Activated B cell treated with CpG ODN at 0.5 μM for 24 hours (primary cell): ENCODE results near the gene LUZP2. TPM values are rescaled to one million over a fixed set of nuclear protein-coding genes. Genes with fewer than 3 reads are reported as not detected.

ENCODE experiments used
- ATAC-seq: fragments of 200-7000 bp; cut with Tn5 transposase; one replicate; pipeline ENCODE4 v1.10.0; 2021; ENCODE audit warnings: low read depth, mild to moderate bottlenecking, moderate library complexity
- CTCF ChIA-PET: fragments of 350-600 bp; sonication (Branson Sonifier 250); formaldehyde crosslinking; loops from one replicate; lab custom pipeline; 2021; ENCODE audit warnings: antibody characterized with exemption; lab: Charles Lee
- POLR2A ChIA-PET: fragments of 350-600 bp; sonication (Branson Sonifier 250); formaldehyde crosslinking; loops from one replicate; lab custom pipeline; 2021; ENCODE audit warnings: antibody characterized with exemption; lab: Charles Lee
- DNase-seq: peaks from one replicate; pipeline ENCODE4 v3.0.0; 2022
- H3K27ac Mint-ChIP-seq: one replicate; pipeline ENCODE4 v1.8.0; 2020; ENCODE audit warnings: mixed read lengths
- H3K27me3 Mint-ChIP-seq: one replicate; pipeline ENCODE4 v1.8.0; 2021; ENCODE audit warnings: mixed read lengths
- H3K36me3 Mint-ChIP-seq: one replicate; pipeline ENCODE4 v1.8.0; 2021; ENCODE audit warnings: low read depth, mixed read lengths
- H3K4me1 Mint-ChIP-seq: one replicate; pipeline ENCODE4 v1.8.0; 2021; ENCODE audit warnings: mixed read lengths
- H3K4me3 Mint-ChIP-seq: one replicate; pipeline ENCODE4 v1.8.0; 2020; ENCODE audit warnings: mild to moderate bottlenecking, mixed read lengths
- H3K9me3 Mint-ChIP-seq: one replicate; pipeline ENCODE4 v1.8.0; 2020; ENCODE audit warnings: mixed read lengths
- CTCF ChIP-seq: fragments of 200-600 bp; IDR thresholded peaks from one replicate; pipeline ENCODE4 v1.8.0; 2022; ENCODE audit warnings: antibody characterized with exemption, mild to moderate bottlenecking
- intact Hi-C: fragments of 100-400 bp; cut with micrococcal nuclease; formaldehyde crosslinking; loops from one replicate; pipeline ENCODE4 v1.15.1; 2024
- total RNA-seq: library from RNA; stranded (reverse); gene quantifications from 2 replicates; pipeline ENCODE4 v1.2.3, GENCODE V29; 2022

The LUZP2 gene
- total RNA-seq, 1 donor from 2014 or later: not detected

GRCh38 chr11:24842308-24842707 is 345.5 kb downstream of the LUZP2 start:
- Mint-ChIP-seq H3K27ac (no peak overlapping the region), H3K27me3 (no peaks in the 10 kb centered on the region), H3K4me1 (no peaks in the 10 kb centered on the region), H3K4me3 (no peak overlapping the region), H3K36me3 (no peaks in the 10 kb centered on the region), H3K9me3 (peaks cover 2% of the 10 kb centered on the region)
- ChIA-PET POLR2A (no interaction called here), CTCF (no interaction called here)
- intact Hi-C loops: no loop called here
- no peak for TF ChIP-seq CTCF
- no peak for DNase-seq
- no peak for ATAC-seq

- Mint-ChIP-seq H3K4me3 (no peak overlapping the region), H3K4me1 (no peaks in the 10 kb centered on the region), H3K36me3 (no peaks in the 10 kb centered on the region), H3K9me3 (peaks cover 2% of the 10 kb centered on the region), H3K27me3 (no peaks in the 10 kb centered on the region), H3K27ac (no peak overlapping the region)
- intact Hi-C loops: no loop called here
- ChIA-PET POLR2A (no interaction called here), CTCF (no interaction called here)
- DNase-seq (no peak), ATAC-seq (no peak)
- TF ChIP-seq CTCF: no peak
Observed at GRCh38 chr11:24844406-24844805, 347.6 kb downstream of the LUZP2 start.

GRCh38 chr11:24848857-24849256 is 352.0 kb downstream of the LUZP2 start:
- ATAC-seq: no peak
- intact Hi-C loops: no loop called here

GRCh38 chr11:24855951-24856350 is 359.1 kb downstream of the LUZP2 start:
- Mint-ChIP-seq H3K9me3 (peaks cover 3% of the 10 kb centered on the region), H3K4me3 (no peak overlapping the region), H3K4me1 (peaks cover 4% of the 10 kb centered on the region), H3K36me3 (no peaks in the 10 kb centered on the region), H3K27ac (no peak overlapping the region), H3K27me3 (no peaks in the 10 kb centered on the region)
- ATAC-seq (no peak), DNase-seq (no peak)
- no peak for TF ChIP-seq CTCF
- POLR2A ChIA-PET: no interaction called here
- intact Hi-C loops: no loop called here
- CTCF ChIA-PET: no interaction called here

More at GRCh38 chr11:24848857-24849256, 352.0 kb downstream of the LUZP2 start:
- Mint-ChIP-seq H3K4me1 (no peaks in the 10 kb centered on the region), H3K4me3 (no peak overlapping the region), H3K9me3 (peaks cover 2% of the 10 kb centered on the region), H3K36me3 (no peaks in the 10 kb centered on the region), H3K27me3 (no peaks in the 10 kb centered on the region), H3K27ac (no peak overlapping the region)
- CTCF ChIA-PET: no interaction called here
- TF ChIP-seq CTCF: no peak
- POLR2A ChIA-PET: no interaction called here
- no peak for DNase-seq

GRCh38 chr11:24859801-24860300 is 363.0 kb downstream of the LUZP2 start:
- POLR2A ChIA-PET: no interaction called here
- CTCF ChIA-PET: no interaction called here
- DNase-seq: no peak
- Mint-ChIP-seq H3K9me3 (peaks cover 7% of the 10 kb centered on the region), H3K27me3 (no peaks in the 10 kb centered on the region), H3K36me3 (no peaks in the 10 kb centered on the region), H3K27ac (no peak overlapping the region), H3K4me3 (no peak overlapping the region), H3K4me1 (peaks cover 4% of the 10 kb centered on the region)
- intact Hi-C loops: no loop called here
- TF ChIP-seq CTCF: no peak
- no peak for ATAC-seq
